GM12874 (cell line): ENCODE measurements around the gene ANG.

Source experiments
- TF ChIP-seq, protein P1 (sequence below): IDR thresholded peaks from 2 replicates; pipeline ENCODE4 v1.5.1; 2011; ENCODE audit warnings: low read depth, mild to moderate bottlenecking, control low read depth, low read length, moderate library complexity; ENCODE audit not compliant: insufficient read depth

The ANG gene

DNA sequence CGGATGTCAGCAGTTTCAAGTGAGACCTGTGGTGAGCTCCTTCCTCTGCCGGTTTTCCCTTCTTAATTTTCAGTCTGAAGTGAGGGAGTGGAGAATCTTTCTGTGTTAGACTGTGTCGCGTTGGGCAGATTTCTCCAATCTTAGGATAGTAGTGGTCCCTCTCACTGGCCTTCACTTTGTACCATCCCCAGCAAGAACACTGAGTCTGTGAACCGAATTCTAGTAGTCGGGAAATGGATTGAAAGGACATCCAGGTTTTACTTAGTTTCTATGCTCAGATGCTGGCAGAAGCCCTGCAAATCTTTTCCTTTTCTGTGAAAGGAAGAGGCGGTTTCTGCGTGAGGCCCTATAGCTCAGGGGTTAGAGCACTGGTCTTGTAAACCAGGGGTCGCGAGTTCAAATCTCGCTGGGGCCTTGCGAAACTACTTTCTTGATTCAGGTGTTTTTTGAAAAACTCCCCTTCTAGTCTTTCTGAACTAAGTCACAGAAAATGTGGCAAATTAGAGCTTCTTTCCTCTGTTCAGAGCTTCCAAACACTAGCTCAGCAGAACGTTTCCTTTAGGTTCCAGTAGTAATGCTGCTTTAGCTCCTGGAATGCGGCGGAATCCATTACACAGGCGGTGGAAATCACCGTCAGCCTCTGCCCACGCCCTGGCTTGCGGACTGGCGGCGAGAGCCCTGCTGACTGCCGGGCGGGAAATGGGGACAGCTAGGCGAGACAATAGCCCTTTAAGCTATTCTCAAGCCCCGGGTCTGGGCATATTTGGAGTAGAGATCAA lies 7.0 kb upstream of the ANG start:
- TF ChIP-seq, protein P1, sequence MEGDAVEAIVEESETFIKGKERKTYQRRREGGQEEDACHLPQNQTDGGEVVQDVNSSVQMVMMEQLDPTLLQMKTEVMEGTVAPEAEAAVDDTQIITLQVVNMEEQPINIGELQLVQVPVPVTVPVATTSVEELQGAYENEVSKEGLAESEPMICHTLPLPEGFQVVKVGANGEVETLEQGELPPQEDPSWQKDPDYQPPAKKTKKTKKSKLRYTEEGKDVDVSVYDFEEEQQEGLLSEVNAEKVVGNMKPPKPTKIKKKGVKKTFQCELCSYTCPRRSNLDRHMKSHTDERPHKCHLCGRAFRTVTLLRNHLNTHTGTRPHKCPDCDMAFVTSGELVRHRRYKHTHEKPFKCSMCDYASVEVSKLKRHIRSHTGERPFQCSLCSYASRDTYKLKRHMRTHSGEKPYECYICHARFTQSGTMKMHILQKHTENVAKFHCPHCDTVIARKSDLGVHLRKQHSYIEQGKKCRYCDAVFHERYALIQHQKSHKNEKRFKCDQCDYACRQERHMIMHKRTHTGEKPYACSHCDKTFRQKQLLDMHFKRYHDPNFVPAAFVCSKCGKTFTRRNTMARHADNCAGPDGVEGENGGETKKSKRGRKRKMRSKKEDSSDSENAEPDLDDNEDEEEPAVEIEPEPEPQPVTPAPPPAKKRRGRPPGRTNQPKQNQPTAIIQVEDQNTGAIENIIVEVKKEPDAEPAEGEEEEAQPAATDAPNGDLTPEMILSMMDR = no peak

DNA sequence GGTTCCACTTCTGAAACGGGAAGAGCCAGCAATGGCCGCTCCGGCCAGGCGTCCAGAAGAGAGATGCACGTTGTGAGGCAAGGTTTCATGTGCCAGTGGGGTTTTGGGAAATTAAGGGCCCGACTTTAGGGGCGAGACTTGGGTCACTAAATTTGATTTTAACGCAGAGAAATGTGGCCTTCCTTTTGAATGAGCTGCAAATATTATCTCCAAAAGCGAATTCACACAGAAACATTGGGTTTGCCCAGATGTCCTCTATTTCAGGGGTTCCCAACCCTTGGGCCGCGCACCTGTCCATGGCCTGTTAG lies 6.5 kb upstream of the ANG start:
- TF ChIP-seq, protein P1 = no peak

- TF ChIP-seq, protein P1 = no peak
Measured at GRCh38 chr14:20682435-20683124, 6.0 kb upstream of the ANG start.

DNA sequence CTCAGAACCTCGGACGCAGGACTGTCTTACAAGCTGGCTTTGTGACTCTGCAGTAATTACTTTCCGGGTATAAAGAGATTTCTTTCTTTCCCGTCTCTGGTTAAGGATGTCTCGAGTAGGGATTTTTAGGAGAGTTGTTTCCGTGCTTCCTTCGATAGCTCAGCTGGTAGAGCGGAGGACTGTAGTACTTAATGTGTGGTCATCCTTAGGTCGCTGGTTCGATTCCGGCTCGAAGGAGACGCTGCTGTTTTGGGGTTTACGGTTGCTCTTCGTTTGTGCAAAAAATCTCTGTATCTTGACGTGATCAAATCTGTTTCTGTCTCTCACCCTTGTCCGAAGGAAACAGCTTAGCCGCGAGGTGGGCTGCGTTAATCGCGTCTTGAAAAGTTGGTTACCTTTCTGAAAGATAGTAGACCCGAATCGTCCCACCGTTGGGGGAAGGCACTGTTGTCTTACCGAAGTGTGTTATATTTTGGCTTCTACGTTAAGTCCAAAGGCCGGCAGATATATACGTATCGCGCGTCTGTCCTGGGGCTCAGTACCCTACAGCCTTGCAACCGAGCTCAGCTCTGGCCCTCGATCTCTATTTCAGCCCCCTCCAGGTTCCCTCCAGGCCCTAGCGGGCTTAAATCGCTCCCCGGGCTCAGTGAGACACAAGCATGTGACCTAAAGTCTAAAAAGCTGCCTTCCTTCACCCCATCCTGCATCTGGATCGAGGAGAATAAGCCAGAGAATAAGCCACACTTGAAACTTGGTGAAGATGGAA lies 5.3 kb upstream of the ANG start:
- TF ChIP-seq, protein P1 = no peak

DNA sequence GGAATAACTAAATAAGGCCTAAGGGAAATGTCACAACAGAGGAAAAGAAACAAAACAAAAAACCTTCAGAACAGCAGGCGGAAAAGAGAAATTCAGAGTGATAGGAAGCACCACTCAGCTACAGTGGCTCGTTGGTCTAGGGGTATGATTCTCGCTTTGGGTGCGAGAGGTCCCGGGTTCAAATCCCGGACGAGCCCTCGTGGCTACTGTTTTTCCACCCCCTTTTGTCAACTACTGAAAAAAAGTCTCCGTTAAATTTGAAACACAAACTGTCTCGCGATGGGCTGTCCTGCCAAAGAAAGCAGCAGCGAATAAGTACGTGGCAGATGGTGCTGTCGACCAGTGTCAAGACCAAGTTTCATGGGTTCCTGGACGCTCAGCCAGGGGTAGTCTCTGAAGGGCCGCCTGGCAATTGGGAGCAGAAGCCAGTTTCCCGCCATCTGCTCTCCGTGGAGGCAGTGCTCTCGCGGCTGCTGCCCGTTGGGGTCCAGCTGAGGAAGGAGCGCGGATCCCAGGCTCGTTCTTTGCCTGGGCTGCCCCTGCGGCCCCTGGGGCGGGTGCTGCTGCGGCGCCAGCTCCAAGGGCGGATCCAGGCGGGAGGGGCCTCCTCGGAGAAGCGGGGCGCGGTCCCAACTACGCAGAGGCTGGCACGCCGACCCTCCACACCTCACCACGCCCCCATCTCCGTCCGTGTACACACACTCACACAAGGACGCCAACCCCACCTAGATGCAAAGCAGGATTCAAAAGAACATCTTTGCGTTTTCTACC lies 4.5 kb upstream of the ANG start, which contains the start of gene RNASE4:
Gene RNASE4 (plus strand): TSS at position 670 of the 771 bp plus-strand sequence. CDS start 14,812 bp downstream, outside the sequence.
- TF ChIP-seq, protein P1 = no peak

GRCh38 chr14:20684662-20685456 lies 3.7 kb upstream of the ANG start:
- TF ChIP-seq, protein P1 = no peak
